IPS-18c (cell line): ENCODE data around the gene CAPRIN1.

Source experiments
- H3K4me3 ChIP-seq: 2 replicates; pipeline ENCODE4 v1.7.0; 2013; ENCODE audit warnings: low read depth, mild to moderate bottlenecking, low read length, moderate library complexity; ENCODE audit not compliant: insufficient read depth
- H3K9me3 ChIP-seq: one replicate; pipeline ENCODE4 v1.6.1; 2013; ENCODE audit warnings: mild to moderate bottlenecking, low read length, moderate library complexity; ENCODE audit not compliant: control insufficient read depth, insufficient read depth

CAPRIN1 gene

GRCh38 chr11:34120651-34121050 is 69.1 kb downstream of the CAPRIN1 start:
- H3K4me3 ChIP-seq: no peak overlapping the region
- no peaks in the 10 kb centered on the region for H3K9me3 ChIP-seq

DNA sequence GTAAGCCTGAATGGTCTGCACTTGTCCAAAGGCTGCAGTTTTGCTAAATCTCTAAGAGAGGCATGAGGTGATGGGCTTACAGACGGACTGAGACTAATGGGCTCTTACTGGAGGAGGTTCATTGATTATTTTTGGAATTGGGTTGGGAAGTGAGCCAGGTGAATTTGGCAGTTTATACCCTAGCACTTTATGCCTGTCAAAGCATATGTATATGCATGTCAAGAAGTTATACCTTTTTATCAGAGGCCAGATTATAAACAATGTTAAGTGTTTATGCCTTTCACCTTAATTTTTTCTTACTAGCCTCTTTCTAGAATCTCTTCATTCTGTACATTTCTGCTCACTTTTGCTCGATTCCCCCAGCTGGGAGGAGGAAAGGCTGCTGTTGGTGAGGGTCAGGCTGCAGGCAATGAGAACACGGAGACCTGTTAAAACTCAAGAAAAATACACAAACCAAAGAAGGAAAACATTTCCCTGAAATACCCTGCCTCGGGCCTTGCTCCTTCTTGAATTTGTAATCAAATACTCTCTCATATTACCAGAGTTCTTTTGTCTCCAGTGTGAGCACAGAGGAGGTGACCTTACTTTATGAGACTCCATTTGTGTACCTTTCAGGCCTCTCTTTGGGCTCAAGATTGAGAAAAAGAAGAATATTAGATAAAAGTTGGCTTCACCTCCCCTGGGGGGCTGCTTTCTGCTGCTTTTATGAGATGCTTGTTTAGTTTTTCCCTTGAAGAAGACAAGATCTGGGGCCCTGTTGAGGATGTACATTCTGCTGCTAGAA is 73.5 kb downstream of the CAPRIN1 start:
- no peaks in the 10 kb centered on the region for H3K9me3 ChIP-seq
- no peak overlapping the region for H3K4me3 ChIP-seq

- Histone ChIP-seq H3K9me3 (no peaks in the 10 kb centered on the region), H3K4me3 (no peak overlapping the region)
Observed at GRCh38 chr11:34126959-34127848, 75.7 kb downstream of the CAPRIN1 start.

GRCh38 chr11:34128824-34129223 is 77.3 kb downstream of the CAPRIN1 start:
- H3K9me3 ChIP-seq: no peaks in the 10 kb centered on the region
- no peak overlapping the region for H3K4me3 ChIP-seq

DNA sequence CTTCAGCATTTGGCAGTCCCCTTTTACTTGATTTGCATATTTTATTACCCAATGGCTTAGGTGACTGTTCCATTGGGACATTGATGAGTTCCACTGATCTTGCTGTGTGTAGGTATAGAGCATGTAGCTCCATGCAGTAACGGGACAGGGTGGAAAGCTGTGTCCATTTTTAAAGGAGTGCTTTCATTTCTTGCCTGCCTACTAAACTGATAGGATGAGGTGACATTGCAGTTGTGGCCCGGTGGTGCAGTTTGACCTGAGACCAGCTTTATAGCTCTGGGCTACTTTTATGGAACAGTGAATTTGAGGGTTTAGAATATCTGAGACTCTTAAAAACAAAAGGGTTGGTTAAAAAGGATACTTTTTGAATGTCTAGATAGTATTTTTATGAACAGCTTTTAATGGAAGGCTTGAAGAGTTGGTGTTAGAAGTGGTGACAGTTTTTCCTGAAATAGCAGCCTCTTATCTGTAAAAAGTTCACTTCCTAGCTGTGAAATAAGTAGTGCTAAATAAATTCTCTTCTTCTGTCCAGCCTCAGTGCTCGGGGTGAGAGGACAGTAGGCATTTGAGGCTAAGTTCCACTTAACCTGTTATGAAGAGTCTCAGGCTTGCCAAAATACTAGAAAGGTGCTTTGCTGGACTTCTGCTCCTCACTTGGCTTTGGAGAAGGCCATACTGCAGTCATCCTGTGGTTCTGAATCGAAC is 80.9 kb downstream of the CAPRIN1 start:
- Histone ChIP-seq H3K9me3 (no peaks in the 10 kb centered on the region), H3K4me3 (no peak overlapping the region)

- no peak overlapping the region for H3K4me3 ChIP-seq
Observed at GRCh38 chr11:34134765-34135164, 83.2 kb downstream of the CAPRIN1 start.

DNA sequence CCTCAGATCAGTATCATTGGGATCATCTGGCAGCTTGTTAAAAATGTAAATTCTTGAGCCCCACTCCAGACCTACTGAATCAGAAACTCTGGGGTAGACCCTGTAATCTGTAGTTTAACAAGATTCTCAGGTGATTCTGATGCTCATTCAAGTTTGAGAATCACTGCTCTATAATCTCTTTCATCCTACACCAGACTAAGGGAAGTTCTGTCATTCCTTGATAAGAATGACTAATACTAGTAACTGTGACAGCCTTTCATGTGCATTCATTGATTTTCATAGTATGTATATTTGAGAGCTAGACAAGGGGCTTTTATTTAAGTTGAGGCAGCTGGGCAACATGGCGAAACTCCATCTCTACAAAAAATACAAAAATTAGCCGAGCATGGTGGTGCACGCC is 83.9 kb downstream of the CAPRIN1 start:
- Histone ChIP-seq H3K9me3 (no peaks in the 10 kb centered on the region), H3K4me3 (no peak overlapping the region)

More at GRCh38 chr11:34134765-34135164, 83.2 kb downstream of the CAPRIN1 start:
- no peaks in the 10 kb centered on the region for H3K9me3 ChIP-seq

- H3K4me3 ChIP-seq: no peak overlapping the region
- no peaks in the 10 kb centered on the region for H3K9me3 ChIP-seq
Observed at GRCh38 chr11:34136420-34136819, 84.9 kb downstream of the CAPRIN1 start.

- Histone ChIP-seq H3K9me3 (no peaks in the 10 kb centered on the region), H3K4me3 (no peak overlapping the region)
Observed at GRCh38 chr11:34139346-34139745, 87.8 kb downstream of the CAPRIN1 start.

- Histone ChIP-seq H3K9me3 (no peaks in the 10 kb centered on the region), H3K4me3 (no peak overlapping the region)
Observed at GRCh38 chr11:34140149-34140548, 88.6 kb downstream of the CAPRIN1 start.

- no peaks in the 10 kb centered on the region for H3K9me3 ChIP-seq
- H3K4me3 ChIP-seq: no peak overlapping the region
Observed at GRCh38 chr11:34143048-34143447, 91.5 kb downstream of the CAPRIN1 start.

GRCh38 chr11:34145073-34145472 is 93.5 kb downstream of the CAPRIN1 start:
- no peak overlapping the region for H3K4me3 ChIP-seq

DNA sequence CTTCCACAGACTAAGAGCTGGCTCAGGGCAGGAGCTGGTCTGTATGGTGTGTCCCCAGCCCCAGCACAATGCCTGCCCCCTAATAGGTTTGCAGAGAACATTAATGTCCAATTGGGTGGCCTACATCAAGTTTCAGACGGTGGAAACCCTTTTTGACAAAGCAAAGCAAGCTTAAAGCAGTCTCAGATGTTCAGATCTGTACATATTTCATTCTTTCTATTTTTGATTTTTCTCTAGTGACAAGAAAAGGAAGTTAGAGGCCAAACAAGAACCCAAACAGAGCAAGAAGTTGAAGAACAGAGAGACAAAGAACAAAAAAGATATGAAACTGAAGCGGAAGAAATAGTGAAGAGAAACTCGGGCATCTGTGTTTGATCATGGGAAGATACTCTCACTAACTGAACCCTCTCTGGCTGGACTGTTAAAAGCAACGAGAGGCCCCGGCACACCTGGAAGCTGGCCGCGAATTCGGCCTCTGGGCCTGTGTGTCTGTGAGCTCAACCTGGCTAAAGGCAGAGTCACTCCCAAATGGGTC is 94.4 kb downstream of the CAPRIN1 start:
- Histone ChIP-seq H3K4me3 (no peak overlapping the region), H3K9me3 (no peaks in the 10 kb centered on the region)

More at GRCh38 chr11:34145073-34145472, 93.5 kb downstream of the CAPRIN1 start:
- H3K9me3 ChIP-seq: no peaks in the 10 kb centered on the region

GRCh38 chr11:34146411-34146810 is 94.9 kb downstream of the CAPRIN1 start:
- H3K4me3 ChIP-seq: no peak overlapping the region

DNA sequence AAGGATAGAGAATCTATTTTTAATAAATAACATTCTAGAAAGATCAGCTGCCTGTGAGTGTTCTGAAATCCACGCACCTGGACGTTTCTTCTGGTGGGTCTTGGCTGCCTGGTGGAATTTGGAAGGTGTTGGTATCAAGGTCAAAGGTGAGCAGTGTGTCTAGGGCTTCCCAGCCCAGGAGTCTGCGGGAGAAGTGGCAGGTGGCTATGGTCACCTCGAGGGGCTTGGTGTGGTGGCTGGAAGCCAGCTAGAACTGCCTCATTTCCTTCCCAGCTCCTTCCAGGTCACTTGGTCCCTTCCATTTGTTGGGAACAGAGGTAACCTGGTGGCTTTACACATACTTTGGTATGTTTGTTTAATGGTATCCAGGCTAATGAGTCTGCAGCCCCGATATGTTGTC is 95.3 kb downstream of the CAPRIN1 start:
- H3K9me3 ChIP-seq: no peaks in the 10 kb centered on the region

More at GRCh38 chr11:34146411-34146810, 94.9 kb downstream of the CAPRIN1 start:
- H3K9me3 ChIP-seq: no peaks in the 10 kb centered on the region

GRCh38 chr11:34147581-34147980 is 96.0 kb downstream of the CAPRIN1 start:
- no peaks in the 10 kb centered on the region for H3K9me3 ChIP-seq
- no peak overlapping the region for H3K4me3 ChIP-seq

More for the DNA sequence above, 95.3 kb downstream of the CAPRIN1 start:
- no peak overlapping the region for H3K4me3 ChIP-seq

- no peaks in the 10 kb centered on the region for H3K9me3 ChIP-seq
- no peak overlapping the region for H3K4me3 ChIP-seq
Observed at GRCh38 chr11:34148504-34149165, 97.1 kb downstream of the CAPRIN1 start.
